Hindlimb muscle (tissue), 1 donor: ENCODE measurements around the gene CLCN5. TPM values are rescaled to one million over a fixed set of nuclear protein-coding genes. Genes with fewer than 3 reads are reported as not detected.

Source experiments
- DNase-seq: peaks from one replicate; pipeline ENCODE4 v3.0.0-alpha.2; 2013
- polyA plus RNA-seq: library from polyadenylated mRNA; unstranded; fragments of 120-200 nt; gene quantifications from one replicate; pipeline ENCODE4 v1.2.1, GENCODE V29; 2013; ENCODE audit not compliant: insufficient read length

The CLCN5 gene
- polyA plus RNA-seq, 1 donor: 108 TPM

GRCh38 chrX:50093625-50094024, 171.2 kb downstream of the CLCN5 start:
- DNase-seq: no peak

GRCh38 chrX:50097071-50097470, 174.7 kb downstream of the CLCN5 start:
- DNase-seq: peak; percentile 52

- DNase-seq: no peak
Measured at GRCh38 chrX:50098241-50098640, 175.8 kb downstream of the CLCN5 start.

GRCh38 chrX:50098749-50099148, 176.4 kb downstream of the CLCN5 start:
- DNase-seq: no peak

GRCh38 chrX:50099331-50099730, 176.9 kb downstream of the CLCN5 start:
- no peak for DNase-seq

GRCh38 chrX:50100188-50100587, 177.8 kb downstream of the CLCN5 start:
- DNase-seq: peak; percentile 19

- DNase-seq: no peak
Measured at GRCh38 chrX:50103176-50103575, 180.8 kb downstream of the CLCN5 start.

GRCh38 chrX:50103866-50104566, 181.6 kb downstream of the CLCN5 start:
- no peak for DNase-seq

- DNase-seq: no peak
Measured at GRCh38 chrX:50106051-50106675, 183.8 kb downstream of the CLCN5 start.

- DNase-seq: no peak
Measured at GRCh38 chrX:50107470-50107869, 185.1 kb downstream of the CLCN5 start.

GRCh38 chrX:50108264-50108663, 185.9 kb downstream of the CLCN5 start:
- DNase-seq: no peak

- peak; percentile 65 for DNase-seq
Measured at GRCh38 chrX:50111742-50112141, 189.3 kb downstream of the CLCN5 start.

GRCh38 chrX:50114113-50114512, 191.7 kb downstream of the CLCN5 start:
- no peak for DNase-seq

GRCh38 chrX:50115973-50116372, 193.6 kb downstream of the CLCN5 start:
- DNase-seq: no peak

- no peak for DNase-seq
Measured at GRCh38 chrX:50117476-50117875, 195.1 kb downstream of the CLCN5 start.

- no peak for DNase-seq
Measured at GRCh38 chrX:50125480-50125879, 203.1 kb downstream of the CLCN5 start.

- DNase-seq: no peak
Measured at GRCh38 chrX:50147972-50148371, 225.6 kb downstream of the CLCN5 start.

Other genes starting within 250 kb of the CLCN5 start
- not detected for gene PAGE1, start 226.6 kb upstream of the CLCN5 start, polyA plus RNA-seq
- not detected for gene PAGE4, start 93.3 kb upstream of the CLCN5 start, polyA plus RNA-seq
- 2.5 TPM for gene USP27X, start 43.1 kb upstream of the CLCN5 start, polyA plus RNA-seq